Panc1 (cell line): ENCODE data around the gene BLCAP.

Experiments used
- POLR2AphosphoS5 ChIP-seq: IDR thresholded peaks from 2 replicates; pipeline ENCODE4 v1.6.1; 2012; ENCODE audit warnings: mild to moderate bottlenecking, low read depth, low read length, moderate library complexity
- SIN3A ChIP-seq: IDR thresholded peaks from 2 replicates; pipeline ENCODE4 v1.6.1; 2012; ENCODE audit warnings: low read depth, mild to moderate bottlenecking, low read length, moderate library complexity, borderline replicate concordance; ENCODE audit not compliant: insufficient read depth
- TCF7L2 ChIP-seq: IDR thresholded peaks from 2 replicates; pipeline ENCODE4 v1.6.1; 2011; ENCODE audit warnings: mild to moderate bottlenecking, low read depth, low read length, inconsistent platforms
- TF ChIP-seq, protein P1 (sequence below): fragments of 450-650 bp; IDR thresholded peaks from 2 replicates; pipeline ENCODE4 v1.5.1; 2017; ENCODE audit warnings: mild to moderate bottlenecking

DNA sequence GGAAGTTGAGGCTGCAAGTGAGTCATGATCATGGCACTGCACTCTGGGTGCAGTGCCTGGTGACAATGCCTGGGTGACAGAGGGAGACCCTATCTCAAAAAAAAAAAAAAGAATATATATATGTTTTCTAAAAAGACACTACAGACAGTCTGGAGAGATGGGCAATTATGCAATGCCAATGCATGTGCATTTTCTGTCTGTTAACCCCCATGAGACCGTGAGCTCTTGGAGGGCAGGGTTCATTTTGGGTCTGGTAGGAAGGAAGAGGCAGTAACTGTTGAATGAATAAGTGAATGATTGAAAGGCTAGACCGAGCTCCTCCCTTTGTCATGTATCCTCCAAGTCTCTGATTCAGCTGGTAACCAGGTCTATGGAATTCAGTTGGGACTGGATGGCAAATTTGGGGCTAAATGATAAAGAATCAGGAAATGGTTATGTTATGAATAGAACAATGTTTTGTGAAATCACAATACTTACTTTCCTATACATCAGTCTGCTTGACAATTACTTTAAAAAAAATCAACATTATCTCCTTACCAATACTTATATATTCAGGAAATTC, 5.6 kb upstream of the BLCAP start:
- TF ChIP-seq, protein P1, sequence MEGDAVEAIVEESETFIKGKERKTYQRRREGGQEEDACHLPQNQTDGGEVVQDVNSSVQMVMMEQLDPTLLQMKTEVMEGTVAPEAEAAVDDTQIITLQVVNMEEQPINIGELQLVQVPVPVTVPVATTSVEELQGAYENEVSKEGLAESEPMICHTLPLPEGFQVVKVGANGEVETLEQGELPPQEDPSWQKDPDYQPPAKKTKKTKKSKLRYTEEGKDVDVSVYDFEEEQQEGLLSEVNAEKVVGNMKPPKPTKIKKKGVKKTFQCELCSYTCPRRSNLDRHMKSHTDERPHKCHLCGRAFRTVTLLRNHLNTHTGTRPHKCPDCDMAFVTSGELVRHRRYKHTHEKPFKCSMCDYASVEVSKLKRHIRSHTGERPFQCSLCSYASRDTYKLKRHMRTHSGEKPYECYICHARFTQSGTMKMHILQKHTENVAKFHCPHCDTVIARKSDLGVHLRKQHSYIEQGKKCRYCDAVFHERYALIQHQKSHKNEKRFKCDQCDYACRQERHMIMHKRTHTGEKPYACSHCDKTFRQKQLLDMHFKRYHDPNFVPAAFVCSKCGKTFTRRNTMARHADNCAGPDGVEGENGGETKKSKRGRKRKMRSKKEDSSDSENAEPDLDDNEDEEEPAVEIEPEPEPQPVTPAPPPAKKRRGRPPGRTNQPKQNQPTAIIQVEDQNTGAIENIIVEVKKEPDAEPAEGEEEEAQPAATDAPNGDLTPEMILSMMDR, result no peak
- TF ChIP-seq POLR2AphosphoS5, result no peak
- no peak for TF ChIP-seq TCF7L2
- TF ChIP-seq SIN3A, result no peak
